HG03097 (cell line): ENCODE measurements around the gene CARMIL3.
"Not testable (repeated sequence)": the region's sequence is repeated elsewhere in the genome, so short reads cannot be mapped to it uniquely, and the experiment has no call there.

Source experiments
- ATAC-seq: cut with Tn5 transposase; IDR thresholded peaks from one replicate; pipeline ENCODE4 v1.9.1; 2021; ENCODE audit not compliant: unreplicated experiment, low FRiP score

CARMIL3 gene

GRCh38 chr14:24038686-24039085 lies 13.1 kb upstream of the CARMIL3 start:
- ATAC-seq: no peak

GRCh38 chr14:24040692-24041091 lies 11.1 kb upstream of the CARMIL3 start:
- ATAC-seq: no peak

- ATAC-seq: no peak
Measured at GRCh38 chr14:24042746-24043145, 9.1 kb upstream of the CARMIL3 start.

- ATAC-seq: not testable (repeated sequence)
Measured at GRCh38 chr14:24049002-24049401, 2.8 kb upstream of the CARMIL3 start.

GRCh38 chr14:24050753-24051152 lies 1.1 kb upstream of the CARMIL3 start:
- ATAC-seq: not testable (repeated sequence)

DNA sequence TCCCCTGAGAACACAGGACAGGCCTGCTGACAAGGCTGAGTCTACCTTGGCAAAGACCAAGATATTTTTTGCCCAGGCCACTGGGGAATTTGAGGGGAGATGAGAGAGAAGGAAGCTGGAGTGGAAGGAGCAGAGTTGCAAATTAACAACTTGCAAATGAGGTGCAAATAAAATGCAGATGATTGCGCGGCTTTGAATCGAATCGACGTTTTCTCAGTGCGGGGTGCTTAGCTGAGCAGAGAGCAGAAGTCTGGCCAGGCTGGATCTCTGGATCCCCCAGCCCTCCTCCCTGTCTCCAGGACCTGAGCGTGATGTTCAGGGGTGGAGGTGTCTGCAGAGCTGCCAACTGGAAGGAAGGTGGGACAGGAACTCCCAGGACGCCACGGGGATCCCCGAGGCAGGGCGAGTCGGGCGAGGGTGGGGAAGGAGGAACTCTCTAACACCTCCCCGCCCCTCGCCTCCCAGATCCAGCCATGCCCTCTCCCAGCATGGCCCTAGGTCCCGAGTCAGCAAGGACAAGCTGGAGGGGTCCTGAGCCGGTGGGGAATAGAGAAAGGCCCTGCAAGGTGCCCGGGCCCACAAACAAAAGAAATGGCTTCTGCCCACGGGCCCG lies 527 bp upstream of the CARMIL3 start:
- ATAC-seq: no peak

DNA sequence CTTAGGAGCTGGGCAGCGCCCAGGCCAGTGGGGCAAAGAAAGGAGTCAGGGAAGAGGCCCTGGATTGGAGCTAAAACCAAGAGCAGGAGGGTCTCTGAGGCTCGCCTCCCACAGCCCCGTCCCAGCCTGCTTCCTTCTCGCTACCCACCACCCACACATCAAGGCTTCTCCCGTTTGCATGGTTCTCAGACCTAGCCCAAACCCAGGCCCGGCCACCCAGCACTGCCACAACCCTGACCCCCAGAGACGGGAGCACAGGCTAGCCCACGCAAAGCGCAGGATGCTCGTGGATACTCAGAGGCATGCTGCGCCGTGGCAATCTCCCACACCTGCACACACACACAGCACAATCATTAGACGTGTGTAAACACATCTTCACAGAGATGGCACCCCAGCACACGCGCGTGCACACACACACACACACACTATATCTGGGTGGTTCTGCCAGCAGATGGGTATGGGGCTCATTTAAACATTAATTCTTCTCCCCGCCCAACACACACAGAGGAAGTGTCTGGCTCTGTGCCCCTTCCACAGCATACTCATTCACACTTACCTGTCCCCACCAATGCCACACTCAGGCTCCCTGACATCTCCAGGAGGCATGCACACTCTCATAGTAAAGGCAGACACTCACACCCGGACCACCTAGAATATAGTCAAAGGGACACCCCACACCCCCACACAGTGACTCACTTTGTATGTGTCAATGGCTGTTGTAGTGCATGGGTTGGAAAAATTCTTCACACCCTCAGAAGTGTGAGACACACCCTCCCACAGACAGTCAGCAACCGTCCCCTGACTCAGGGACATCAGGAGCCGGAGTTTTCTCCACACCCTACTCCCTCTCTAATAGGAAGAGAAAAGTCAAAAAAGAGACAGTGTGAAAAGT lies 1.1 kb downstream of the CARMIL3 start:
- ATAC-seq: no peak

DNA sequence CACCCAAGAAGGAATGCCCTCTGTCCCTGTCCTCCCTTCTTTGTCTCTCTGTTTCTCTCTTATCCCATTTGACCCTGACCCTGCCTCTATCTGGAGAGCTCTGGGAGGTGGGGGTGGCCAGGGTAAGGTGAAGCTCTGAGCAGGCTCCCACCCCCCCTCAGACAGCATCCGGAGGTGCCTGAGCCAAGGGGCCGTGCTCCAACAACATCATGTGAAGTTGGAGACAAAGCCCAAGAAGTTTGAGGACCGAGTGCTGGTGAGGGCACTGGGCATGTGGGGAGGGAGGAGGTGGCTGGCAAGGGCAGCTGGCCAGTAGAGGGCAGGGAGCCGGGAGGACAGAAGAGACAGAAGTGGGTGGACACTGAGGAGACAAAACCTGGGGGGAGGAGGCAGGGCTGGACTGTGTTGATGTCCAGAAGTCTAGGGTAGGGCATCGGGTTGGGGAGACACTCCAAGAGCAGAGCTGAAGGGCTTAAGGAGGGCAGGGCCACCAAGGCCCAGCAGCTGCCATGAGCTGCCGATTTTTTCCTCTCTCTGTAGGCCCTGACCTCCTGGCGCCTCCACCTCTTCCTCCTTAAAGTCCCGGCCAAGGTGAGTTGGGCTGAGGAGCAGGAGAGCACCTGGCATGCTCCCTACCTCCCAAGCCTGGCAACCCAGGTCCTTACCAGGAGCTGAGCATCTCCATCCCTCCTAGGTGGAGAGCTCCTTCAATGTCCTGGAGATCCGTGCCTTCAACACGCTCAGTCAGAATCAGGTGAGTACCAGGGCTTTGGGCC lies 1.9 kb downstream of the CARMIL3 start:
- ATAC-seq: no peak

DNA sequence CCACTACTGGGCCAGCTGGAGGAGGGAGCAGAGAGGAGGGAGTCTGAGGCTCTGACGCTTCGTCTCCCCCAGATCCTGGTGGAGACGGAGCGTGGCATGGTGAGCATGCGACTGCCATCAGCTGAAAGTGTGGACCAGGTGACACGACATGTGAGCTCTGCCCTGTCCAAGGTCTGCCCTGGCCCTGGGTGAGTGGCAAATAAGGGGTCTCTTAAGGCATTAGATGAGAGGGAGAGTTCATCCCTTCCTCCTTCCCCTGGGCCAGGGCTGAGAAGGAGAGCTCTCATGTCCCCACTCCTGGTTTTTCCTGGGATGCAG lies 2.5 kb downstream of the CARMIL3 start:
- no peak for ATAC-seq

- no peak for ATAC-seq
Measured at GRCh38 chr14:24054646-24055045, 2.8 kb downstream of the CARMIL3 start.

DNA sequence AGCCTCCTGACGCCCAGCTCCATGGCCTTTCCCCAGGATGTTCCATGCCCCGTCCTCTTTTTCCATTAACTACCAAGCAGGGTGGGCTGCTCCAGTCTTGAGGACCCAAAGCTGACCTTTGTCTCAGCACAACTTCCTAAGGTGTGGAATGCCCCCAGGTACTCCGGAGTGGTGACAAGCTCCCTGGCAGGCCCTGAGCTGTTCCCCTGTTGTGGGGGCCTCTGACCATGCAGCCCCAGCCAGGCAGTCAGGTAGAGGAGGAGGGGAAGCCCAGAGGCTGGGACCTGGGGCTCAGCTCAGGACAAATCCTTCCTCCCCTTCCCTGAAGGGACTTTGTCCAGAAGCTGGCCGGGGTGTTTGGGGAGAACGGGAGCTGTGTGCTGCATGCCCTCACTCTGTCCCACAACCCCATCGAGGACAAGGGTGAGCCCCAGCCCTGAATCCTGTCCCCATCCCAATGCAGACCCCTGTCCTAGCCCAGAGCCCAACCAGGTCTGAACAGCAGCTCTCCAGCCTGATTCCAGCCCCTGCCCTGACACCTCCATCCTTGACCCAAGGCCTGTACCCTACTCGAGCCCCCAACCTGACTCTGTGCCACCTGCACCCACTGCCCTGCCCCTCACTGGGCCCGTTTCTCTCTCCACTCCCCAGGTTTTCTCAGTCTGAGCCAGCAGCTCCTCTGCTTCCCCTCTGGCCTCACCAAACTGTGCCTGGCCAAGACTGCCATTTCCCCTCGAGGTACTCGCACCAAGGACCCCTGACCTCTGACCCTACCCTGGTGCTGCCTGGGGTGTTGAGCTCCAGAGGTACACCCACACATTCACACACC lies 4.4 kb downstream of the CARMIL3 start:
- no peak for ATAC-seq

DNA sequence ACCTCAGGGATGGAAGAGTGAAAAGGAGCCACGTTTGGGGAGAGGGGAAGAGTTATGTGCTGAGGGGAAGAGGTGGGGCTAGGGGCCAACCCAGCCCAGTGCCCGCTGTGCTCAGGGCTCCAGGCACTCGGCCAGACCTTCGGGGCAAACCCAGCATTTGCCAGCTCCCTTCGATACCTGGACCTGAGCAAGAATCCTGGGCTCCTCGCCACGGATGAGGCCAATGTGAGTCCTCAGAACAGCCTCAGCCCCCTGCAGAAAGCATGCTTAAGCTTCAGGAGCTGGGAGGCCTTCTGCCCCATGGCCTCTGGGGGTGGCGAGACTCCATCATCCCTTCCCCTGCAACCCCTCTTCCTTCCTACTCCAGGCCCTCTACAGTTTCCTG lies 5.0 kb downstream of the CARMIL3 start:
- ATAC-seq: no peak

- no peak for ATAC-seq
Measured at GRCh38 chr14:24057271-24057670, 5.5 kb downstream of the CARMIL3 start.

DNA sequence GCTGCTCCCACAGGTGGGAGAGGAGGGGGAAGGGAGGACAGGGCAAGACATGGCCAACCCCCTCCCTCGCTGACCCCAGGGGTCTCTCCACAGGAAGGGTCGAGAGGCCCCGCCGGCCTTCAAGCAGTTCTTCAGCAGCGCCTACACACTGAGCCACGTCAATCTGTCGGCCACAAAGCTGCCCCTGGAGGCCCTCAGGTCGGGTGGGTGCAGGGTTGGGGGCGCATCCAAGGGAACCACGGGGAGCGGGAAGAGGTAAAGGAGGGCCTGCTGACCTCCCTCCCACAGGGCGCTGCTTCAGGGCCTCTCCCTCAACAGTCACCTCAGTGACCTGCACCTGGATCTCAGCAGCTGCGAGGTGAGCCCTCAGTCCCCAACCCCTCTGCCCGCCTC lies 6.1 kb downstream of the CARMIL3 start:
- no peak for ATAC-seq

DNA sequence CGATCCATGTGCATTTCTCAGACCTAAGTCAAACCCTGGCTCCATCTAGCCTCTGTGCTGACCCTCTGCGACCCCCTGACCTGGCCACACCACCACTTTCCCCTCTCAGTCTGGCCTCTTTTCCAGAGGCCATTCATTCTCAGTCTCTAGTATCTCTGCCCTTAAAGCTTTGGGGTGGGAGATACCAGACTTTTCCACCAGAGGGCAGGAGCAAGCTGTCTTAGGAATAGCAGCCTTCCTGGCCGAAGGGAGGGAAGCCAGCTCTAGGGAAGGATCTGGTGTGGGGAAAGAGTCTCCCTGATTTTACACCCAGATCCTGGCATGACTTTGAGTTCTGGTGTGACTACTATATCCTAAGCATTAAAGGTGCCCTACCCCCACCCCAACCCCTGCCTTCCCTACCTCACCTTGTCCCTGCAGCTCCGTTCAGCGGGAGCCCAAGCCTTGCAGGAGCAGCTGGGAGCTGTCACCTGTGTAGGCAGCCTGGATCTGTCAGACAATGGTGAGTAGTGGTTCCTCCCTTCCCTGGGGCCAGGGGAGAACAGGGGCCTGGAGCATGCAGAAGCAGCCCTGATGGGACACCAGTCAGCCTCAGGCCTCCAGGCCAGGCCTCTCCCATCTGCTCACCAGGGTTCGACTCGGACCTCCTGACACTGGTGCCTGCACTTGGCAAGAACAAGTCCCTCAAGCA lies 6.6 kb downstream of the CARMIL3 start:
- no peak for ATAC-seq

- no peak for ATAC-seq
Measured at GRCh38 chr14:24058951-24059475, 7.2 kb downstream of the CARMIL3 start.

GRCh38 chr14:24059841-24060388 lies 8.1 kb downstream of the CARMIL3 start:
- ATAC-seq: no peak

- no peak for ATAC-seq
Measured at GRCh38 chr14:24060443-24060842, 8.6 kb downstream of the CARMIL3 start.
